Endodermal cell (in vitro differentiated cells): ENCODE measurements around the gene CHID1. TPM values are rescaled to one million over a fixed set of nuclear protein-coding genes. Genes with fewer than 3 reads are reported as not detected.
A peak's percentile ranks its signal among the peaks of the same experiment; 100 is the strongest.

ENCODE experiments used
- DNase-seq: peaks from one replicate; pipeline ENCODE4 v3.0.0-alpha.2; 2017
- H3K27ac ChIP-seq: 2 replicates; pipeline ENCODE4 v1.5.1; 2013; ENCODE audit warnings: mild to moderate bottlenecking, low read depth, low read length, moderate library complexity
- H3K27me3 ChIP-seq: 2 replicates; pipeline ENCODE4 v1.6.1; 2013; ENCODE audit warnings: mild to moderate bottlenecking, low read length, moderate library complexity; ENCODE audit not compliant: insufficient read depth, control insufficient read depth, poor library complexity, severe bottlenecking
- H3K36me3 ChIP-seq: 2 replicates; pipeline ENCODE4 v1.7.0; 2013; ENCODE audit warnings: mild to moderate bottlenecking, low read length, moderate library complexity; ENCODE audit not compliant: control insufficient read depth, insufficient read depth
- H3K4me1 ChIP-seq: one replicate; pipeline ENCODE4 v1.7.0; 2013; ENCODE audit warnings: low read length; ENCODE audit not compliant: control insufficient read depth, insufficient read depth
- H3K4me3 ChIP-seq: 2 replicates; pipeline ENCODE4 v1.5.1; 2013; ENCODE audit warnings: mild to moderate bottlenecking, low read length, moderate library complexity
- H3K9ac ChIP-seq: 2 replicates; pipeline ENCODE4 v1.6.1; 2013; ENCODE audit warnings: mild to moderate bottlenecking, low read length, moderate library complexity; ENCODE audit not compliant: poor library complexity, severe bottlenecking; ENCODE audit errors: extremely low read depth
- H3K9me3 ChIP-seq: 2 replicates; pipeline ENCODE4 v1.6.1; 2013; ENCODE audit warnings: mild to moderate bottlenecking, low read length, moderate library complexity; ENCODE audit not compliant: control insufficient read depth
- H3K27ac Mint-ChIP-seq: 2 replicates; pipeline ENCODE4 v1.8.0; 2020; ENCODE audit warnings: mixed read lengths
- H3K27me3 Mint-ChIP-seq: 2 replicates; pipeline ENCODE4 v1.8.0; 2021; ENCODE audit warnings: mild to moderate bottlenecking, mixed read lengths; ENCODE audit not compliant: insufficient read depth
- H3K36me3 Mint-ChIP-seq: 2 replicates; pipeline ENCODE4 v1.8.0; 2020; ENCODE audit warnings: low read depth, mixed read lengths
- H3K4me1 Mint-ChIP-seq: 2 replicates; pipeline ENCODE4 v1.8.0; 2020; ENCODE audit warnings: mixed read lengths
- H3K4me3 Mint-ChIP-seq: 2 replicates; pipeline ENCODE4 v1.8.0; 2020; ENCODE audit warnings: mild to moderate bottlenecking, moderate library complexity, mixed read lengths
- H3K9me3 Mint-ChIP-seq: 2 replicates; pipeline ENCODE4 v1.8.0; 2020; ENCODE audit warnings: mild to moderate bottlenecking, mixed read lengths
- CTCF ChIP-seq: fragments of 200-600 bp; sonication (generic); conservative IDR thresholded peaks from 2 replicates; pipeline ENCODE4 v1.5.0; 2021; ENCODE audit warnings: antibody characterized with exemption, mild to moderate bottlenecking
- WGBS, 2 experiments: methylation state at CpG; one replicate each; pipeline versions ENCODE4 v1.1.5 to v1.1.7; 2013; ENCODE audit warnings: missing lambda C conversion rate in 2 of 2, mixed read lengths in 1 of 2; ENCODE audit not compliant: insufficient coverage in 1 of 2, insufficient read length in 1 of 2; 5-methylcytosine and 5-hydroxymethylcytosine counted together
- total RNA-seq, 2 donors: library from RNA; stranded (reverse); fragmentation: NEBNext Ultra II Directional in 1 of 2; extraction: Animal tissue kit (Norgen Biotek cat#: 25700) in 1 of 2; gene quantifications; 2 replicates in 1 of 2; 3 replicates in 1 of 2; pipeline ENCODE4 v1.2.1, GENCODE V29; 2021

The CHID1 gene
- total RNA-seq, 2 donors from 2014 or later = 82.0 to 83.5 TPM

- no peak for TF ChIP-seq CTCF
- peak overlapping the region; percentile 63 for H3K9ac ChIP-seq
- Mint-ChIP-seq H3K9me3 (no peaks in the 10 kb centered on the region), H3K4me1 (no peaks in the 10 kb centered on the region), H3K27me3 (no peaks in the 10 kb centered on the region), H3K4me3 (peak overlapping the region; percentile 70), H3K27ac (no peak overlapping the region), H3K36me3 (peaks cover 6% of the 10 kb centered on the region)
- DNase-seq = peak; percentile 96
- peak overlapping the region; percentile 81 for H3K4me3 ChIP-seq
- no peaks in the 10 kb centered on the region for H3K36me3 ChIP-seq
- no peaks in the 10 kb centered on the region for H3K9me3 ChIP-seq
- H3K4me1 ChIP-seq = no peaks in the 10 kb centered on the region
- no peaks in the 10 kb centered on the region for H3K27me3 ChIP-seq
- 0 to 4% methylated on average over 23 to 96 of the region's 96 CpGs for WGBS, 2 experiments
- no peak overlapping the region for H3K27ac ChIP-seq
Observed at GRCh38 chr11:819129-819931, 91.3 kb downstream of the CHID1 start.

GRCh38 chr11:818396-819128, 92.0 kb downstream of the CHID1 start, which contains the start of gene PNPLA2:
TSS of gene PNPLA2 (plus strand) at chr11:818914. CDS start at chr11:819719, 805 bp downstream.
- Histone ChIP-seq H3K4me1 (no peaks in the 10 kb centered on the region), H3K9me3 (no peaks in the 10 kb centered on the region), H3K9ac (peak within 1 kb of the TSS; percentile 63), H3K36me3 (peaks cover 6% of the 10 kb centered on the region), H3K27me3 (no peaks in the 10 kb centered on the region), H3K27ac (no peak within 1 kb of the TSS), H3K4me3 (peak within 1 kb of the TSS; percentile 81)
- no peaks in the 10 kb centered on the region for H3K9me3 Mint-ChIP-seq
- H3K27me3 Mint-ChIP-seq = no peaks in the 10 kb centered on the region
- H3K4me3 Mint-ChIP-seq = peak within 1 kb of the TSS; percentile 70
- no peak for TF ChIP-seq CTCF
- H3K4me1 Mint-ChIP-seq = no peaks in the 10 kb centered on the region
- WGBS, 2 experiments = 67 to 71% methylated on average over 9 to 20 of the region's 20 CpGs
- peaks cover 9% of the 10 kb centered on the region for H3K36me3 Mint-ChIP-seq
- no peak within 1 kb of the TSS for H3K27ac Mint-ChIP-seq
- no peak for DNase-seq

Other genes with a start within 250 kb of the CHID1 start
- gene DEAF1, start 215.6 kb downstream of the CHID1 start, total RNA-seq = 10 to 100 TPM; 44.1 to 51.9 TPM
- 10 to 100 TPM; 13.2 to 19.1 TPM for gene TMEM80, start 215.0 kb downstream of the CHID1 start, total RNA-seq
- gene EPS8L2, start 204.6 kb downstream of the CHID1 start, total RNA-seq = 10 to 100 TPM; 26.2 to 28.0 TPM
- 100 to 1,000 TPM; 177 to 221 TPM for gene TALDO1, start 163.3 kb downstream of the CHID1 start, total RNA-seq
- 10 to 100 TPM; 57.2 to 63.2 TPM for gene GATD1, start 133.3 kb downstream of the CHID1 start, total RNA-seq
- not detected for gene CEND1, start 120.7 kb downstream of the CHID1 start, total RNA-seq
- 10 to 100 TPM; 46.5 to 56.2 TPM for gene SLC25A22, start 112.5 kb downstream of the CHID1 start, total RNA-seq
- gene PIDD1, start 105.6 kb downstream of the CHID1 start, total RNA-seq = 10 to 100 TPM; 39.9 to 48.8 TPM
- gene RPLP2, start 100.8 kb downstream of the CHID1 start, total RNA-seq = 1,000 to 10,000 TPM; 1,966 to 2,020 TPM
- gene PNPLA2, start 91.9 kb downstream of the CHID1 start, total RNA-seq = 10 to 100 TPM; 77.0 to 77.6 TPM
- gene CRACR2B, start 82.9 kb downstream of the CHID1 start, total RNA-seq = 10 to 100 TPM; 22.3 to 28.1 TPM
- 100 to 1,000 TPM; 139 to 165 TPM for gene CD151, start 77.9 kb downstream of the CHID1 start, total RNA-seq
- gene POLR2L, start 68.3 kb downstream of the CHID1 start, total RNA-seq = 100 to 1,000 TPM; 139 to 148 TPM
- gene TSPAN4, start 68.0 kb downstream of the CHID1 start, total RNA-seq = 10 to 100 TPM; 56.8 to 71.1 TPM
- gene AP2A2, start 15.1 kb upstream of the CHID1 start, total RNA-seq = 10 to 100 TPM; 79.4 to 97.7 TPM
- under 1 TPM; 0.26 to 0.40 TPM for gene MUC6, start 125.9 kb upstream of the CHID1 start, total RNA-seq
- gene MUC2, start 164.1 kb upstream of the CHID1 start, total RNA-seq = not detected
- not detected for gene MUC5AC, start 247.1 kb upstream of the CHID1 start, total RNA-seq